Vagina (tissue), 2 donors: ENCODE measurements around the gene CFAP119.

Experiments
- POLR2A ChIP-seq, 2 donors: fragments of 450-650 bp; IDR thresholded peaks; one replicate each; pipeline ENCODE4 v1.6.1; 2017; ENCODE audit warnings: antibody characterized with exemption in 2 of 2, mild to moderate bottlenecking in 2 of 2, moderate library complexity in 2 of 2
- POLR2AphosphoS5 ChIP-seq, 2 donors: sonication (generic); formaldehyde crosslinking; IDR thresholded peaks; one replicate each; pipeline ENCODE4 v1.9.0; 2017; ENCODE audit warnings: antibody characterized with exemption in 2 of 2, mild to moderate bottlenecking in 2 of 2, low read depth in 1 of 2; ENCODE audit not compliant: insufficient read depth in 1 of 2
- TF ChIP-seq, protein P1 (sequence below), 3 experiments: fragments of 450-650 bp in 2 of 3; fragments of 200-600 bp in 1 of 3; sonication (generic) in 1 of 3; IDR thresholded peaks; one replicate each; pipeline ENCODE4 v1.5.1; 2017 to 2019; ENCODE audit warnings: antibody characterized with exemption in 3 of 3, mild to moderate bottlenecking in 2 of 3, moderate library complexity in 2 of 3

DNA sequence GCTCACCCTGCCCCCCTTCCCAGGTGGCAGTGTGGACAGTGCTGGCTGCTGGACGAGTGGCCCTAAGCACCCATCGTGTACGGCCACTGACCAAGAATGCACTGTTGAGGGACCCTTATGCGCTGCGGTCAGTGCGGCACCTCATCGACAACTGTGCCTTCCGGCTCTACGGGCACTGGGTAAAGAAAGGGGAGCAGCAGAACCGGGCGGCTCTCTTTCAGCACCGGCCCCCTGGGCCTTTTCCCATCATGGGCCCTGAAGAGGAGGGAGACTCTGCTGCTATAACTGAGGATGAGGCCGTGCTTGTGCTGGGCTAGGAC, 5.1 kb downstream of the CFAP119 start:
- TF ChIP-seq, protein P1, sequence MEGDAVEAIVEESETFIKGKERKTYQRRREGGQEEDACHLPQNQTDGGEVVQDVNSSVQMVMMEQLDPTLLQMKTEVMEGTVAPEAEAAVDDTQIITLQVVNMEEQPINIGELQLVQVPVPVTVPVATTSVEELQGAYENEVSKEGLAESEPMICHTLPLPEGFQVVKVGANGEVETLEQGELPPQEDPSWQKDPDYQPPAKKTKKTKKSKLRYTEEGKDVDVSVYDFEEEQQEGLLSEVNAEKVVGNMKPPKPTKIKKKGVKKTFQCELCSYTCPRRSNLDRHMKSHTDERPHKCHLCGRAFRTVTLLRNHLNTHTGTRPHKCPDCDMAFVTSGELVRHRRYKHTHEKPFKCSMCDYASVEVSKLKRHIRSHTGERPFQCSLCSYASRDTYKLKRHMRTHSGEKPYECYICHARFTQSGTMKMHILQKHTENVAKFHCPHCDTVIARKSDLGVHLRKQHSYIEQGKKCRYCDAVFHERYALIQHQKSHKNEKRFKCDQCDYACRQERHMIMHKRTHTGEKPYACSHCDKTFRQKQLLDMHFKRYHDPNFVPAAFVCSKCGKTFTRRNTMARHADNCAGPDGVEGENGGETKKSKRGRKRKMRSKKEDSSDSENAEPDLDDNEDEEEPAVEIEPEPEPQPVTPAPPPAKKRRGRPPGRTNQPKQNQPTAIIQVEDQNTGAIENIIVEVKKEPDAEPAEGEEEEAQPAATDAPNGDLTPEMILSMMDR (IDR thresholded peaks at IDR 0.05), result no peak
- TF ChIP-seq POLR2A (IDR thresholded peaks at IDR 0.05) (no peak), POLR2AphosphoS5 (IDR thresholded peaks at IDR 0.05; ENCODE audit: insufficient read depth in 1 of 2, low read depth in 1 of 2) (no peak)
